ENCODE data around the gene NGF.

- TF ChIP-seq CTCF (IDR thresholded peaks at IDR 0.05) = no peak
- no peak for TF ChIP-seq POLR2A (IDR thresholded peaks at IDR 0.05)
- TF ChIP-seq POLR2AphosphoS5 (IDR thresholded peaks at IDR 0.05) = no peak
- TF ChIP-seq EP300 (IDR thresholded peaks at IDR 0.05) = no peak
Measured at GRCh38 chr1:115347282-115347681, 9.2 kb upstream of the NGF start.

All from stomach (tissue), 4 donors.